Right lobe of liver (tissue), 4 donors: ENCODE measurements around the gene MRGPRD.

Source experiments
- CTCF ChIP-seq, 4 donors: fragments of 200-600 bp in 3 of 4; fragments of 450-650 bp in 1 of 4; IDR thresholded peaks; one replicate each; pipeline versions ENCODE4 v1.5.1 to v1.8.0; 2016 to 2022; ENCODE audit warnings: antibody characterized with exemption in 4 of 4, mild to moderate bottlenecking in 2 of 4
- POLR2A ChIP-seq: fragments of 450-650 bp; IDR thresholded peaks from one replicate; pipeline ENCODE4 v1.6.1; 2017; ENCODE audit warnings: antibody characterized with exemption, mild to moderate bottlenecking
- donor health status: DM: no; HTN: no; CAD: no.
- donor health status: DM: no; HTN: no; CAD: no.
- donor health status: DM: no; HTN: yes; CAD: no.

- no peak for TF ChIP-seq CTCF (IDR thresholded peaks at IDR 0.05)
- no peak for TF ChIP-seq POLR2A
Observed at GRCh38 chr11:69009441-69010211, 28.8 kb upstream of the MRGPRD start.
